Measurements from ENCODE around the gene MGAT4C. TPM values are rescaled to one million over a fixed set of nuclear protein-coding genes. Genes with fewer than 3 reads are reported as not detected.

MGAT4C gene
- polyA plus RNA-seq, 1 of the 3 experiments (the other 2 are of a cell fraction): 0.07 TPM

DNA sequence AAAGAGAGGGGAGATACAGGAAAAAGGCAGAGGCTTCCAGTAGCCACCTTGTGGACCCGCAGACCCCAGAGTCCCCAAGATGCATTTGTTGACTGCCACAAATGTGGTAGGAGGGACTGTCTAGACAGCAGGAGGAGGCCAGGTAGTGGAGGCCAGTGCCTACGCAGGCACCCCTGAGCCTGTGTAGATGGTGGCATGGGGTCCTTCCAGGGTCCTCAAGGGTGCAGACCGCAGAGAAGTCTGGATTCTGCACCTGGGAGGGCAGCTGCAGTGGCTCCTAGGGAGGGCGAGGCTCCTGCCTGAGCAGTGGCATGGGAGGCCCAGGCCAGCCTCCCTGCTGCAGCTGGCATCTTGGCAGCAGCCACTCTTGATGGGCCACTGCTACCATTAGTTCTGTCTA lies 262.4 kb downstream of the MGAT4C start:
- H3K9me2 ChIP-seq: no peaks in the 10 kb centered on the region; the same call in 1 of the 2 replicates
- H4K20me1 ChIP-seq (ENCODE audit: insufficient read depth): no peaks in the 10 kb centered on the region
- peaks cover 0 to 5% of the 10 kb centered on the region in 2 experiments for H3K36me3 ChIP-seq (replicated peaks in 1 of 2; ENCODE audit: control insufficient read depth in 1 of 2, insufficient read depth in 2 of 2, low read length in 1 of 2)
- no peak overlapping the region for H3K4me2 ChIP-seq
- H3K4me1 ChIP-seq (ENCODE audit: control insufficient read depth in 1 of 2, insufficient read depth in 2 of 2, low read depth in 1 of 2, low read length in 1 of 2): no peaks in the 10 kb centered on the region; a peak in 1 of 4 replicates
- WGBS (ENCODE audit: low lambda C conversion rate): 81% methylated on average over 1 of the region's 4 CpGs
- no peaks in the 10 kb centered on the region for H3K79me2 ChIP-seq (ENCODE audit: insufficient read depth)
- no peaks in the 10 kb centered on the region for H3K27me3 ChIP-seq (ENCODE audit: insufficient read depth)
- TF ChIP-seq GATA2 (CRISPR knock-in tag; IDR thresholded peaks at IDR 0.05): no peak
- TF ChIP-seq, protein P1, sequence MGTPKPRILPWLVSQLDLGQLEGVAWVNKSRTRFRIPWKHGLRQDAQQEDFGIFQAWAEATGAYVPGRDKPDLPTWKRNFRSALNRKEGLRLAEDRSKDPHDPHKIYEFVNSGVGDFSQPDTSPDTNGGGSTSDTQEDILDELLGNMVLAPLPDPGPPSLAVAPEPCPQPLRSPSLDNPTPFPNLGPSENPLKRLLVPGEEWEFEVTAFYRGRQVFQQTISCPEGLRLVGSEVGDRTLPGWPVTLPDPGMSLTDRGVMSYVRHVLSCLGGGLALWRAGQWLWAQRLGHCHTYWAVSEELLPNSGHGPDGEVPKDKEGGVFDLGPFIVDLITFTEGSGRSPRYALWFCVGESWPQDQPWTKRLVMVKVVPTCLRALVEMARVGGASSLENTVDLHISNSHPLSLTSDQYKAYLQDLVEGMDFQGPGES (IDR thresholded peaks at IDR 0.05; ENCODE audit: low read depth, low read length): no peak
- no peak for TF ChIP-seq CTCF (IDR thresholded peaks at IDR 0.05)
- TF ChIP-seq RFX5 (IDR thresholded peaks at IDR 0.05; ENCODE audit: low read length): no peak
- TF ChIP-seq, protein P2, sequence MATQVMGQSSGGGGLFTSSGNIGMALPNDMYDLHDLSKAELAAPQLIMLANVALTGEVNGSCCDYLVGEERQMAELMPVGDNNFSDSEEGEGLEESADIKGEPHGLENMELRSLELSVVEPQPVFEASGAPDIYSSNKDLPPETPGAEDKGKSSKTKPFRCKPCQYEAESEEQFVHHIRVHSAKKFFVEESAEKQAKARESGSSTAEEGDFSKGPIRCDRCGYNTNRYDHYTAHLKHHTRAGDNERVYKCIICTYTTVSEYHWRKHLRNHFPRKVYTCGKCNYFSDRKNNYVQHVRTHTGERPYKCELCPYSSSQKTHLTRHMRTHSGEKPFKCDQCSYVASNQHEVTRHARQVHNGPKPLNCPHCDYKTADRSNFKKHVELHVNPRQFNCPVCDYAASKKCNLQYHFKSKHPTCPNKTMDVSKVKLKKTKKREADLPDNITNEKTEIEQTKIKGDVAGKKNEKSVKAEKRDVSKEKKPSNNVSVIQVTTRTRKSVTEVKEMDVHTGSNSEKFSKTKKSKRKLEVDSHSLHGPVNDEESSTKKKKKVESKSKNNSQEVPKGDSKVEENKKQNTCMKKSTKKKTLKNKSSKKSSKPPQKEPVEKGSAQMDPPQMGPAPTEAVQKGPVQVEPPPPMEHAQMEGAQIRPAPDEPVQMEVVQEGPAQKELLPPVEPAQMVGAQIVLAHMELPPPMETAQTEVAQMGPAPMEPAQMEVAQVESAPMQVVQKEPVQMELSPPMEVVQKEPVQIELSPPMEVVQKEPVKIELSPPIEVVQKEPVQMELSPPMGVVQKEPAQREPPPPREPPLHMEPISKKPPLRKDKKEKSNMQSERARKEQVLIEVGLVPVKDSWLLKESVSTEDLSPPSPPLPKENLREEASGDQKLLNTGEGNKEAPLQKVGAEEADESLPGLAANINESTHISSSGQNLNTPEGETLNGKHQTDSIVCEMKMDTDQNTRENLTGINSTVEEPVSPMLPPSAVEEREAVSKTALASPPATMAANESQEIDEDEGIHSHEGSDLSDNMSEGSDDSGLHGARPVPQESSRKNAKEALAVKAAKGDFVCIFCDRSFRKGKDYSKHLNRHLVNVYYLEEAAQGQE (IDR thresholded peaks at IDR 0.05; ENCODE audit: low read depth, low read length): no peak
- TF ChIP-seq, protein P3, sequence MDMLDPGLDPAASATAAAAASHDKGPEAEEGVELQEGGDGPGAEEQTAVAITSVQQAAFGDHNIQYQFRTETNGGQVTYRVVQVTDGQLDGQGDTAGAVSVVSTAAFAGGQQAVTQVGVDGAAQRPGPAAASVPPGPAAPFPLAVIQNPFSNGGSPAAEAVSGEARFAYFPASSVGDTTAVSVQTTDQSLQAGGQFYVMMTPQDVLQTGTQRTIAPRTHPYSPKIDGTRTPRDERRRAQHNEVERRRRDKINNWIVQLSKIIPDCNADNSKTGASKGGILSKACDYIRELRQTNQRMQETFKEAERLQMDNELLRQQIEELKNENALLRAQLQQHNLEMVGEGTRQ (IDR thresholded peaks at IDR 0.05; ENCODE audit: borderline replicate concordance, low read depth, low read length): no peak
- no peak for TF ChIP-seq RXRA (IDR thresholded peaks at IDR 0.05; ENCODE audit: borderline replicate concordance, low read depth)
- no peak for TF ChIP-seq NFIC (IDR thresholded peaks at IDR 0.05; ENCODE audit: borderline replicate concordance)
- TF ChIP-seq MEF2A (IDR thresholded peaks at IDR 0.05; ENCODE audit: borderline replicate concordance, low read depth): no peak
- TF ChIP-seq EP300 (IDR thresholded peaks at IDR 0.05; ENCODE audit: borderline replicate concordance in 1 of 2, low read depth in 1 of 2, low read length in 1 of 2): no peak
- TF ChIP-seq NRF1 (IDR thresholded peaks at IDR 0.05; ENCODE audit: low read depth, low read length): no peak
- no peak for TF ChIP-seq JUND (IDR thresholded peaks at IDR 0.05)
- POLR2A ChIA-PET: no interaction called here
- H3K9me3 ChIP-seq: peaks cover 5% of the 10 kb centered on the region; the same call in 1 of the 2 replicates
- no peak overlapping the region for H3K9ac ChIP-seq
- no peak for DNase-seq
- H3F3A ChIP-seq (replicated peaks; ENCODE audit: insufficient read depth): peaks cover 7% of the 10 kb centered on the region
- H3K27ac ChIP-seq (ENCODE audit: low read depth in 2 of 2, low read length in 1 of 2): no peak overlapping the region
- H2AFZ ChIP-seq (ENCODE audit: low read depth): no peak overlapping the region
- H3K4me3 ChIP-seq (ENCODE audit: low read depth in 2 of 2, low read length in 1 of 2): no peak overlapping the region
- CTCF ChIA-PET: no interaction called here
